Panc1 (cell line): ENCODE data around the gene PLK3. TPM values are rescaled to one million over a fixed set of nuclear protein-coding genes. Genes with fewer than 3 reads are reported as not detected.
A peak's percentile ranks its signal among the peaks of the same experiment; 100 is the strongest.

Source experiments
- ATAC-seq: fragments of 200-7000 bp; cut with Tn5 transposase; 2 replicates; pipeline ENCODE4 v1.9.1; 2020; ENCODE audit warnings: mild to moderate bottlenecking, moderate library complexity
- BruUV-seq: library from RNA; stranded (reverse); fragments of 400-500 nt; replicated peaks from 2 replicates; lab custom pipeline; 2021; lab: Mats Ljungman, UMichigan
- CTCF ChIA-PET: fragments of 300-600 bp; sonication (Branson Sonifier 250); formaldehyde crosslinking; loops from one replicate; lab custom pipeline; 2022; ENCODE audit warnings: antibody characterized with exemption; lab: Charles Lee
- POLR2A ChIA-PET: fragments of 300-600 bp; sonication (Branson Sonifier 250); formaldehyde crosslinking; loops from one replicate; lab custom pipeline; 2022; ENCODE audit warnings: antibody characterized with exemption; lab: Charles Lee
- DNase-seq: peaks from one replicate; pipeline ENCODE4 v3.0.0-alpha.2; 2010; ENCODE audit warnings: low read depth, low spot score
- H3K27ac ChIP-seq: 2 replicates; pipeline ENCODE4 v1.5.1; 2011; ENCODE audit warnings: mild to moderate bottlenecking, low read length, inconsistent platforms
- H3K27me3 ChIP-seq: fragments of 200-500 bp; sonication (Bioruptor generic); 2 replicates; pipeline ENCODE4 v1.6.0; 2014; ENCODE audit warnings: low read length, inconsistent platforms; ENCODE audit not compliant: control insufficient read depth, insufficient read depth
- H3K36me3 ChIP-seq: fragments of 200-500 bp; sonication (Bioruptor generic); 2 replicates; pipeline ENCODE4 v1.5.1; 2014; ENCODE audit warnings: inconsistent platforms, mild to moderate bottlenecking, low read length, moderate library complexity; ENCODE audit not compliant: control insufficient read depth, insufficient read depth
- H3K4me1 ChIP-seq: 2 replicates; pipeline ENCODE4 v1.5.1; 2011; ENCODE audit warnings: inconsistent platforms, mild to moderate bottlenecking, low read length, moderate library complexity; ENCODE audit not compliant: control insufficient read depth, insufficient read depth
- H3K4me3 ChIP-seq, 2 experiments: 2 replicates each; pipeline ENCODE4 v1.5.1; 2011 to 2012; ENCODE audit warnings: low read depth in 2 of 2, low read length in 2 of 2, mild to moderate bottlenecking in 2 of 2, inconsistent platforms in 1 of 2, moderate library complexity in 1 of 2
- H3K9me3 ChIP-seq: fragments of 200-500 bp; sonication (Bioruptor generic); 2 replicates; pipeline ENCODE4 v1.5.1; 2014; ENCODE audit warnings: low read depth, mild to moderate bottlenecking, inconsistent platforms, low read length, moderate library complexity; ENCODE audit not compliant: control insufficient read depth, insufficient read depth
- CTCF ChIP-seq: fragments of 450-650 bp; IDR thresholded peaks from 2 replicates; pipeline ENCODE4 v1.5.1; 2017; ENCODE audit warnings: mild to moderate bottlenecking
- POLR2AphosphoS5 ChIP-seq: IDR thresholded peaks from 2 replicates; pipeline ENCODE4 v1.6.1; 2012; ENCODE audit warnings: mild to moderate bottlenecking, low read depth, low read length, moderate library complexity
- REST ChIP-seq, 2 experiments: IDR thresholded peaks; 2 replicates each; pipeline ENCODE4 v1.6.1; 2011 to 2012; ENCODE audit warnings: low read depth in 2 of 2, control low read depth in 1 of 2, low read length in 1 of 2, mild to moderate bottlenecking in 1 of 2, moderate library complexity in 1 of 2; ENCODE audit not compliant: insufficient read depth in 1 of 2
- SIN3A ChIP-seq: IDR thresholded peaks from 2 replicates; pipeline ENCODE4 v1.6.1; 2012; ENCODE audit warnings: low read depth, mild to moderate bottlenecking, low read length, moderate library complexity, borderline replicate concordance; ENCODE audit not compliant: insufficient read depth
- TCF7L2 ChIP-seq: IDR thresholded peaks from 2 replicates; pipeline ENCODE4 v1.6.1; 2011; ENCODE audit warnings: mild to moderate bottlenecking, low read depth, low read length, inconsistent platforms
- in situ Hi-C: cut with HindIII; loops from 2 replicates; pipeline ENCODE4 v1.10.0; 2016; ENCODE audit warnings: low sequenced_read_pairs, low pct_unique_long_range_greater_than_20kb
- intact Hi-C: fragments of 100-400 bp; cut with micrococcal nuclease; formaldehyde crosslinking; loops from one replicate; pipeline ENCODE4 v1.10.0; 2022; ENCODE audit not compliant: unreplicated experiment
- total RNA-seq: library from RNA; stranded (reverse); gene quantifications from one replicate; pipeline ENCODE4 v1.2.1, GENCODE V29; 2021; ENCODE audit not compliant: unreplicated experiment

The PLK3 gene
- total RNA-seq, 1 experiment from 2014 or later, result 13.7 TPM

- POLR2A ChIA-PET, result interaction anchor here (0.8 to 1.7 kb wide), 2 partner anchors 10 to 79 kb away, joined by 7 to 8 read pairs; partner anchors contain the start of gene RNU5D-1
- no peak for ATAC-seq
- BruUV-seq, result no TSS peak
Measured at GRCh38 chr1:44808938-44809917, 9.1 kb downstream of the PLK3 start.

More at GRCh38 chr1:44808938-44809917, 9.1 kb downstream of the PLK3 start:
- Histone ChIP-seq H3K9me3 (no peaks in the 10 kb centered on the region), H3K36me3 (no peaks in the 10 kb centered on the region), H3K4me1 (peaks cover 47% of the 10 kb centered on the region), H3K27me3 (no peaks in the 10 kb centered on the region), H3K27ac (peak overlapping the region; percentile 94), H3K4me3 (no peak overlapping the region; a peak in 1 of 4 replicates)
- no peak for DNase-seq
- intact Hi-C loops (no loop called here), in situ Hi-C loops (no loop called here)
- TF ChIP-seq POLR2AphosphoS5 (no peak), SIN3A (no peak), CTCF (no peak), REST (IDR thresholded peaks at IDR 0.05; ENCODE audit: insufficient read depth in 1 of 2, low read depth in 2 of 2, low read length in 1 of 2) (no peak), TCF7L2 (no peak)
- CTCF ChIA-PET, result interaction anchor here (0.5 to 1.2 kb wide), 3 partner anchors 15 to 78 kb away, joined by 3 to 5 read pairs (median 4); partner anchors contain the start of gene RNU5D-1
